ENCODE data around the gene VDAC1.
"Not testable (repeated sequence)": the region's sequence is repeated elsewhere in the genome, so short reads cannot be mapped to it uniquely, and the experiment has no call there.

VDAC1 gene

GRCh38 chr5:133995341-133995740, 9.4 kb downstream of the VDAC1 start:
- DNase-seq (ENCODE audit: low spot score), result no peak

DNA sequence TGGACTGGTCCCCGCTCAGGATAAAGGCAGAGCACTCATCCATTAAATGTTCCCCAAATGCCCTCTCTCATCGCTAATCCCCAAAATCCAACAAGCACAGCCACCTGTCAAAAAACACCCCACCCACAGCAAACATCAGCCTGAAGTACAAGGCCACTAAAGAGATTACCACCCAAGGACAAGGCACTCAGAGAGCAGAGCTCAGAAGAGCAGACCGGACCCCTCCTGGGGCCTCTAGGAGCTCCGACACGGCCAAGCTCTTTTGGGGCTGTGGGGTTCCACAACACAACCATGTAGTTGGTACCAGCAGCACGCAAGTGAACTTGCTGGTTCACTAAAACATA, 9.8 kb downstream of the VDAC1 start:
- DNase-seq (ENCODE audit: low spot score), result no peak

DNA sequence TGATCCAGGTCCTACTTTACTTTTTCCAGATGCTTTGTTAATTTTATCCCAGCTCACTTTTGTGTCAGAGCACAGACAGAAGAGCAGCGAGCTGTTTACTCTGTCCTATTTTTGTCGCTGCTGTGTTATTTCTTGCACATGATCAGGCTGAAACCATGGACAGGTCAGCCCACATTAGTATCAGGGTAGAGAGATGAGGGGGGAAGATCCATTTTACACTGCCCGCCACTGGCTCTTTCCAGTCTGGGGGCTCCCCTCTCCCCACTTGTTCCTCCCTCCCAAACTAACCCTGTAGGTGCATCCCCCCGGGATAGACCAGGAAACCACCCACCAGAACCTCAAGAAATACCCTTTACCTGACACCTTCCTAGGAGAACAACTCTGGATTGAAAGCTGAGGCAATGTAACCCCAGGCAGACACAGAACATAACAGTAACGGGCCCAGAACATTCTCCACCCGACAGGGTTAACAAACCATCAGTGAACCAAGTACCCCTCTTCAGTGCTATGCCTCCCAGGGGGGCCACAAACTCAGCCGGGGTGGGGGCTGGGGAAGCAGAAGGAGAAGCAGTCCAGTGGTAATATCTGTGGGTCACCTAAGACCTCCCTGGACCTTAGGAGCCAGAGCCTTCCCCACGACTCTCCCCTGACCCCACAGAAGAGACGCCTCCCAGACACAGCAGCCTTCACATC, 10.3 kb downstream of the VDAC1 start:
- DNase-seq (ENCODE audit: low spot score), result no peak

DNA sequence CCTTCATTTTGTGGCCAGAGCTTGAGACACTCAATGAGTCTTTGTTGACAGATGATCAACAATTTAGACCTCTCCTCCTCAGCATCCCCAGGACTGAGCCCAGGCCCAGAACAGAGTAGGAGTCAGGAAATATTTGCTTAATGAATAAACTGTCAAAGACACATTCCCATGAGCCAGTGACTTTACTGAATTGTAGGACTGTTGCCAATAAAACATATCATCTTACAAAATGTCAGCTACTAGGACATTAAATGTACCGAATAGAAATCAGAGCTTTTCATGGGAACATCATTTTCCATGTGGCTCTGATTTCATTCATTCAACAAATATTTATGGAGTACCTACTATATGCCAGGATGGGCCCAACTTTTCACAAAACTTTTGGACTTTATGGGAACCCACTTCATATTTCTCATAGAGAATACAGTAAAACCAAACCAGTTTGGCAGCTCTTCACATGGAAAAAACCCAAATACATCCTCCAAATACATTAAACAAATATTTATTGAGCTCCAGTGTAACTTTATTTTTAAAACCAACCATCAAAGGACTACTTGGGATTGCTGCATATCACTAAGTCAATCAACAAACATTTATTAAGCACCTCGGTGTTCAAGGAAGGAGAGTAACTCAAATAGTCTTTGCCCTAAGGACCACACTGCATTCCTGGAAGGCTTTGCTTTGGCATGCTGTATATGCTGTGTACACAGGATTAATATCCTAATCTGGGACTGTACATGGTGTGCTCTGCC, 11.4 kb downstream of the VDAC1 start:
- DNase-seq (ENCODE audit: low spot score), result no peak

DNA sequence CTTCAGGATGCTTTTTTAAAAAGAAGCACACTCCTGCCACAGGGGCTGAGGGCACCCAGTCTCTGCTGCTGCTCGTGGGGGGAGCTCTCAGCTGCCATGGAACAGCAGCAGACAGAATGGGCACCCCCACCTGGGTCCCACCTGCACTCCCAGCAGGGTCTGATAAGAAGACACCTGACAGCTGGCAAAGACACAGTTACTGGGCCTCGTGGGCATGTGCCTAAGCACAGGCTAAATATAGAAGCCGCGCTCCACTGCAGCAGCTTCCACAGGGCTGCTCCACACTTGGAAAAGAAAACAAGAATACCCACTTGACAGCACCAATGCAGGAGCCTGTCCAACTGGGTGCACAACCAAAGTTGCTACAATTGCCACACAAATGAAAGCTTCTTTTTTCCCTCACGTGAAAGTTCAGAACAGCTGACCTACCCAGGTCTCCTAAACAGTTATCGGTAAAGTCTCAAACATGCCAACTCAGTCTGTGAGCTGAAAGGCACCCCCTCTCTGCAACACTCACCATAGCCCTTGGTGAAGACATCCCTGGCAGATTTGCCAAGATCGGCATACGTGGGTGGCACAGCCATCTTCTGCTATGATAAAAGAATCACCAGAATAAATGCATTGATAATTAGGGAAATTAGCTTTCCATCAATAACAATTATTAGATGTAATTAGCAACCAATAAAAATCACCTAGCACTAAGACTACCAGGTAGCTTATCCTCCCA, 12.2 kb downstream of the VDAC1 start:
- DNase-seq (ENCODE audit: low spot score), result no peak

- DNase-seq (ENCODE audit: low spot score), result no peak
Observed at GRCh38 chr5:133991171-133991910, 13.4 kb downstream of the VDAC1 start.

DNA sequence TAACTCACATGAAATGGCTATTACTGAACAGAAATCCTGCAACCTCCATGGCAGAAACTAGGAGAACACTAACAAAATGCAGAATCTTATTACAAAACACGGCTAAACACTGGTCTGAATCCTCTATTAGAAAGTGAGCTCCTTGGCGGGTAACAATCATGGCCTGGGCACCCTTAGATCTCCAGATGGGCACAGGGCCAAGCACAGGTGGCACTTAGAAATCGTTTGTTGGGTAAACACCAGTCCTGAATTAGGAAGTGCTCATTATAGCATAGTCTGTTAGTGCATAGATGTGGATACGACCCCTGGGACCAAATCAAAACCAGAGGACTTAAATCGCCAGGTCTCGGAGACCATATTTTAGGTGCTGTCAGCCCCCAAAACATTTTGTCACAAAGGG, 14.4 kb downstream of the VDAC1 start:
- no peak for DNase-seq (ENCODE audit: low spot score)

DNA sequence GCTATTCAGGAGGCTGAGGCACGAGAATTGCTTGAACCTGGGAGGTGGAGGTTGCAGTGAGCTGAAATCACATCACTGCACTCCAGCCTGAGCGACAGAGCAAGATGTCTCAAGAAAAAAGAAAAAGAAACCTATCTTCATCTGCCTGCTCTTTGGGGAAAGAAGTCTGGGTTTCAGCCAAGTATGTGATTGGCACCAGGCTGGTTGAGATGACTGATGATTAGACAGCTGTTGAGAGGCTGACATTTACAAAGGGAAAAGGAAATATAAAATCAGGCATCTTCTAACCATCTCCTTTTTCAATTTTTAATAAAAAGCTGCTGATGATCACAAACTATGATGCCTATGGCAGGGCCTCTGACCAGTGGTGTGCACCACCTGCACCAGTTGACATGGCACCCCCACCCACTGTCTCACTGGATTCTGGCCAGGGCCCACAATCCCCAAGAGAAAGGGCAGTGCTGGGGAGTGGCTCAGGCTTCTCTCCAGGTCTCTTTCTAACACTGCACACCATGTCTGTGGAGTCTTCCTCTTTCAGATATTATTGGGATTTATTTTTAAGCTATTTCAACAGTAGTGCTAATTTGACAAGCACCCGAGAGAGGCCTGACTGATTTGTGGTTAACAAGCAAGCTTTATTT, 19.1 kb downstream of the VDAC1 start:
- no peak for DNase-seq (ENCODE audit: low spot score)

GRCh38 chr5:133983674-133984073, 21.1 kb downstream of the VDAC1 start:
- no peak for DNase-seq (ENCODE audit: low spot score)

DNA sequence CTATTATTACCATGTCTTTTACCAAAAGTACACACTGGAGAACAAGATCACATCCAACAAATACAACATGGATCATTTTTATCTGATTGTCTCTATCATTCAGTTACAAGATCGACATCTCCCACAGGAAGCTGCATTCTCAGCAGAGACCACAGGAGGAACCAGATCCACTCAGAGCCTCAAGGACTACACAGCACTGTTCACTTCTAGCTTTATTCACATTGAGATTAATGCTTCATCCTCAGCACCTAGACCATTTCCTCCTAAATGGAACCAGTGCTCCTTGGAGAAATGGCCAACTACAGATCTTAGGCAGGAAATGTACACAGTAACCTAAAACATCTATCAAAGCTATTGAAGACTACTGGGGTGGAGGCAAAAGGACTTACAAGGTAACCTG, 23.1 kb downstream of the VDAC1 start:
- no peak for DNase-seq (ENCODE audit: low spot score)

DNA sequence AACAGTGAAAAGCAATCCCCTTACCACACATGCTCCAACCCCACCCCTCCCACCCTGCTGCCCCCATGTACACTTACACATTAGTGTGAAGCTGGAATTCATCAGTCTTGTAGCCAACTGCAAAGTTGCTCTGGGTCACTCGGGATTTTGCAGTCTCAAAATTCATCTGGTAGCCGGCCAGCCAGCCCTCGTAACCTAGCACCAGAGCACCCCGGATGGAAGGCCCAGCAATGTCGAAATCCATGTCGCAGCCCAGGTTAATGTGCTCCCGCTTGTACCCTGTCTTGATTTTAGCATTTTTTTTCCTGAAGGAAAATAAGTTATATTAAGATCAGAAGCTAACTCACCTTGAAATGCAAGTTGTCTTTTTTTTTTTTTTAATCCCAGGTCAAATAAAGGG, 24.1 kb downstream of the VDAC1 start:
- no peak for DNase-seq (ENCODE audit: low spot score)

- no peak for DNase-seq (ENCODE audit: low spot score)
Observed at GRCh38 chr5:133978943-133979342, 25.8 kb downstream of the VDAC1 start.

GRCh38 chr5:133977858-133978257, 26.9 kb downstream of the VDAC1 start:
- no peak for DNase-seq (ENCODE audit: low spot score)

DNA sequence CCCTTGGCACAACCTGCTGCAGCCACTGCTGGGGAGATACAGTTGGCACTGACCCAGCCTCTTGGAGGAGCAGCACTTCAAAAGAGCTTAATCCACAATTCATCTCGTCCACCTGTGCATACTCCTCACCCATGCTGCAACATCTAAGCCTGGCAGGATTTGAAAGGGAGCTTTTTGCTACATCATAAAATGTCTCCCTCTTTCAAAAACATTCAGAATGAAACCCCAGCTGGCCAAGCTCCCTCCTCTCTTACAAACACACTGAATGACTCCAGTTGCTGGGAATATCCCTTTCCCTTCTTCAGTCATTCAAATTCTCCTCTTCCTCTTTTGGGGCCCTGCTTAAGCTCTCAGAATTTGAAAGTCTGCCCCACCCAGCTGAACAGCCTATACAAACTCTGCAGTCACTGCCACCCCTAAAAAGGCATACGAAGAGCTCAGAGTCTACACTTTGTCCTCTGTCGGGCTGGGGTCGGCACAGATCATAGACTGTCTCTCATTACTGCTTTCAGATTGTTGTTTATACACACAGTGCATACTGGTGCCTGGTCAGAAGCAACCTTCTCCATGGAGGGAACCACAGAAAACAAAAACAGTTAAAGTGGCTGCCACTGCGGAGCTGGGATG, 27.5 kb downstream of the VDAC1 start:
- no peak for DNase-seq (ENCODE audit: low spot score)

DNA sequence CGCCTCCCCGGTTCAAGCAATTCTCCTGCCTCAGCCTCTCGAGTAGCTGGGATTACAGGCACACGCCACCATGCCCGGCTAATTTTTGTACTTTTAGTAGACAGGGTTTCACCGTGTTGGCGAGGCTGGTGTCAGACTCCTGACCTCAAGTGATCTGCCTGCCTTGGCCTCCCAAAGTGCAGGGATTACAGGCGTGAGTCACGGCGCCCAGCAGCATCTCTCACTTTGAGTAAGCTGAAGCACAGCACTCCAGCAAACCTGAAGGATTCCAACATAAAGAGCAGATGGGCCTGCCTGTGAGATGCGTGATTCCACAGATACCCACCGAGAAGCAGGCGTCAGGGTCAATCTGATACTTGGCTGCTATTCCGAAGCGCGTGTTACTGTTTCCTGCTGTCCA, 29.2 kb downstream of the VDAC1 start:
- DNase-seq (ENCODE audit: low spot score), result not testable (repeated sequence)

DNA sequence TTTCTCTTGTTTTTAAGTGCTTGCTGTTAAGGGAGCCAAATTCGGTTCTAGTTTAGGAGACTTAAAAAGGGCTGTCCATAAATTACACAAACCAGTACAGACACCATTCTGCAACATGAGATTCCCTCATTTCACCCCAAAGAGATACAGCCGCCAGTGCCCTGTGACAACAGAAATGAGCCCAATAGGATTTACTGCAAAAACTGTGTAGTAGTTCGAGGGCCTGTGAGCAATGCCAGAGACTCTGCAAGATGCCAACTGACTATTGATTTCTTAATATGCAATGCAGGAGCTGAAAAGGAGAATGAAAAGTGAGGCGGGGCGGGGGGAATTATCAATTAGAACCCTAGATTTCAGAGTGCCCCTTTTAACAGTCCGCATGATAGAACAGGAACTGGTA, 30.6 kb downstream of the VDAC1 start:
- DNase-seq (ENCODE audit: low spot score), result no peak

- DNase-seq (ENCODE audit: low spot score), result no peak
Observed at GRCh38 chr5:133970325-133970909, 34.4 kb downstream of the VDAC1 start.

DNA sequence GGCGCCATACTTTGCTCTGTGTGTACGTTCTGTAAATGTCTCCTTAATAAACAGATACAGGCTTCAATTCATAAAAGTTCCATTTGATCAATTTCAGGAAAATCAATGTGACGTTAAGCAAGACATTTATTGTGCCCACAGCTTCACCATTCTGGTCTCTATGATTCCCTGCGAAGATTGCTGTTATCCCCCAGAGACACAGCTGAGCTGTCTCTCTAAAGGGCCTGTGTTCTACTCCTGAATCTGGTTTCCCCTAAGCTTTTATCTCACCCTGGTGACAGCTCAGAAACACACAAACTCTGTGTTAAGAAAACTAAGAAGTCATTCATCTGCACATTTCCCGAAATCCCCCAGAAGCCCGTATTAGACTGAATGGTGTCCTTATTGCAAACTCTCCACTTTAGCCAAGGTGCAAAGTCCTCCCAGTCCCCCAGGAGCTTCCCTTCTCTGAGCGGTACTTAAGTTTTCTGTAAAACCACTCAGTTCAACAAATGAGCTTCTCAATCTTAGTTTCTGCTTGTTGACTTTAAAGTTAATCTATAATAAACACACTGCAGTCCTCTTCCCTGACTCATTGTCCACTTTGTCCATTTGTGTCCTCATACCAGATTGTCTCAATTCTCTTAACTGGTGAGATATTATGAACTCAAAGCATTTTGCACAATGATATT, 35.0 kb downstream of the VDAC1 start:
- no peak for DNase-seq (ENCODE audit: low spot score)

DNA sequence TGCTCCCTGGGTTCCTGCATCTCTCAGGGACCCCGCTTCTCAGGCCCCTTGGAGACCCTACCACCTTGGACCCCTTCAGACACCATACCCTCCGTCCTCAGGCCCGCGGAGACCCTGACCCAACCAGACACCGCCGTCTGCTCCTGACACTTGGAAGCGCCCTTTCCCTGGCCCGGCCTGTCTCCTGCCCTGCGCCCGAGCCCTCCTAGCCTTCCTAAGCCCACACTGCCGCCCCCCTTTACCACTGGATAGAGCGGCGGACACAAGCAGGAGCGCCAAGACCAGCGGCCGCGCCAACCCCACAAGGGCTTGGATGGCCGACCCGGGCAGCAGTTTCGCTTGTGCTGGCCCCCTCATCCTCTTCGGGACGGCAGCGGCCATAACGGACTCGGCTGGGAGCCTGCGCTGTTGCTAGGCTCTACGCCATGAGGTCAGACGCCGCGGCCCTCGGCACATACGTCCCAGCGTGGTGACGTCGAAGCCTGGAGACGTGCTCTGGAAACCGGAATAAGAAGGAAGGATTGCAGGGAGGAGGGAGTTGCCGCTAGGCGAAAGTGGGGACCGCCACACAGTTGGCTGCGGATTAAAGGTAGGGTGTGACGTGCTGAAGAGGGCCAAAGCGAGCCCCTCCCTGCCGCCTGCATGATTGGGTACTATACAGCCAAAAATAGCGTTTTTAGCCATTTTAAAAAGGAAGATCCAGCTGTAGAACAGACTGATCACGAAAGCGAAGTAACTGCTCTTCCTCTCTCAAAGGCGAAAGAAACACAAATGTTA, 36.4 kb downstream of the VDAC1 start, which contains the start of gene C5orf15:
Gene C5orf15 (minus strand): TSS at position 422 of the 777 bp plus-strand sequence. CDS start 41 bp downstream, at position 381.
- DNase-seq (ENCODE audit: low spot score), result peak; percentile 98

All from LoVo (cell line).